HG03159 (cell line): Measurements from ENCODE around the gene ANO6.
A peak's percentile ranks its signal among the peaks of the same experiment; 100 is the strongest.

Experiments
- ATAC-seq: cut with Tn5 transposase; IDR thresholded peaks from one replicate; pipeline ENCODE4 v1.9.1; 2021; ENCODE audit warnings: mild to moderate bottlenecking, moderate library complexity; ENCODE audit not compliant: unreplicated experiment

ANO6 gene

GRCh38 chr12:45342171-45342570 lies 126.3 kb downstream of the ANO6 start:
- no peak for ATAC-seq

- no peak for ATAC-seq
Observed at GRCh38 chr12:45342848-45343247, 127.0 kb downstream of the ANO6 start.

GRCh38 chr12:45343269-45344051 lies 127.6 kb downstream of the ANO6 start:
- no peak for ATAC-seq

DNA sequence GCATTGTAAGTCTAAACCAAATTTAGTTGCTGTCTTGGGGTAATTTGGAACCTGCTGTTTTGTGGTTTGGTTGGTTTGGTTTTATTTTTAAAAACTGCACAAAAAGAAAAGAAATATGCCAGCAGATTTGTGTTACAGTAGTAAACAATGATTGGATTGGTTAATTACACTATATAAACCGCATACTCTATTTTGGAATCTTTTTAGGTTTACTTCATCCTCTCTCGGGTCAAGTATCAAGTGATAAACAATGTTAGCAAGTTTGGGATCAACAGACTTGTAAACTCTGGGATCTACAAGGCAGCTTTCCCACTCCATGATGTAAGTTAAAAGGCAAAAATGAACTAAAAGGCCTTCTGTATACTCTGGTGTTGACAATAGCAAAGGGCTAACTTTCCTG lies 132.4 kb downstream of the ANO6 start:
- ATAC-seq, result no peak

DNA sequence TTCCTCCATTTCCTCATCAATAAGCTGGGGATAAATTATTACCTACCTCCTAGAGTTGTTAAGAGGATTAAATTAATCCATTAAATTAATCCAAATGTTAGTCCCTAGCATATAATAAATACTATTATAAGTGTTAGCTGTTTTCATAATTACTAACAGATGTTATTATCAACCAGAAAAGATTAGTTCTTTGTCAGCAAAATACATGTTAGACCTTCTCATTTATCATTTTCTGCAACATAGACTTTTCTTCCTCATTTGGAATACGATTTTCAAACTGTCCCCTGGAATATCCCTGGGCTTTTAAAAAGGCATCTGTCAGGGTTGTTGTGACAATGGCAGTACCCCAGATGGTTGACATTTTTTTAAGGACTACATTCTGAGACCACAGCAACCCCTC lies 133.1 kb downstream of the ANO6 start:
- no peak for ATAC-seq

GRCh38 chr12:45349916-45350315 lies 134.0 kb downstream of the ANO6 start:
- no peak for ATAC-seq

DNA sequence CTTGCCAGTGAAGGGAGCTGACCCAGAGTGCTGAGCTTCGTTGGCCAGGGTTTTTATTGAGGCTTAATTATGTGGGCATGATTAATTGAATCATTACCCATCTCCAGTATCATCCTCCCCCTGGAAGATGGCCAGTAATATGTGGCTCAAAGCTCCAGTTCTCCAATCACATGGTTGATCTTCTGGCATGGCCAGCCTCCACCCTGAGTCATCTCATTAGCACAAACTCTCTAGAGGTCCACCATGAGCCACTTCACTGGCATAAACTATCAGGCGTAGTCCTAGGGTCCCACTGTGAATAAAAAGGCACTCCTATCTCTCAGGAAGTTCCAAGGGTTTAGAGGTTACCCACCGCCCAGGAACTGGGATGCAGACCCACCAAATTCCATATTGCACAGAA lies 135.0 kb downstream of the ANO6 start:
- no peak for ATAC-seq

- no peak for ATAC-seq
Observed at GRCh38 chr12:45351921-45352670, 136.2 kb downstream of the ANO6 start.

DNA sequence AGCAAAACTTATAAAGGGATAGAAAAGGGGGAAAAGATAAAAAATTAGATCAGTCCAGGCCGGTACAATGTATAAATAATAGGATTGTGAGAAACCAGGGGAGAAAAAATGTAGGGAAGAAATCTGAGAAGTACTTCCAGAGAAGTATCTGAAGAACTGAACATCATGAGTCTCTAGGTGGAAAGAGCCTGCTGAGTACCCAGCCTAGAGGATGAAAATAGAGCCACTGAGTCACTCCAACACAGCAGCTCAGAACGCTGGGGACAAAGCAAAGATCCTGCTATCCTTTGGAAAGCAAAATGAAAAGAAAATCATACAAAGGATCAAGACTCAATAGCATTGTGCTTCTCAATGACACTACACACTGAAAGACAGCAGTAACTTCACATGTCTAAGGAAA lies 138.0 kb downstream of the ANO6 start:
- no peak for ATAC-seq

GRCh38 chr12:45354399-45354798 lies 138.5 kb downstream of the ANO6 start:
- ATAC-seq, result peak; percentile 98

DNA sequence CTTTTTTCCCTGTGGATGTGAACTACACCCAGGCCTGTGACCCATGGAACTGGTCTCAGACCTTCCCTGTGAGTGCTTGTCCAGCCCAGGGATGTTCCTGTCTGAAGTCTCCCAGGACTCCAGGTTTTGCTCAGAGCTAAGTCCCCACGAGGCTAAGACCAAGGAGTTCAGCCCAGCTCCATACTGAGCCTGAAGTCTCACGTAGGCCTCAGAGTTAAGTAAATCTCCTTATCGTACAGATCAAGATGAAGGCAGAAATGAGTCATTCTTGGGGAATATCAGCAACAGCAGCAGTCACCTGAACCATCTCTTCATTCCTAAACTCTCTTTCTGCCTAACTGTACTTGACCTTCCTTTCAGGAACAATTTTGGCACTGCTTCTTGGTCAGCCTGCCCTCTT lies 139.8 kb downstream of the ANO6 start:
- no peak for ATAC-seq

GRCh38 chr12:45356822-45357538 lies 141.1 kb downstream of the ANO6 start:
- ATAC-seq, result no peak

- no peak for ATAC-seq
Observed at GRCh38 chr12:45357539-45358417, 141.9 kb downstream of the ANO6 start.

- ATAC-seq, result no peak
Observed at GRCh38 chr12:45362291-45362690, 146.4 kb downstream of the ANO6 start.

DNA sequence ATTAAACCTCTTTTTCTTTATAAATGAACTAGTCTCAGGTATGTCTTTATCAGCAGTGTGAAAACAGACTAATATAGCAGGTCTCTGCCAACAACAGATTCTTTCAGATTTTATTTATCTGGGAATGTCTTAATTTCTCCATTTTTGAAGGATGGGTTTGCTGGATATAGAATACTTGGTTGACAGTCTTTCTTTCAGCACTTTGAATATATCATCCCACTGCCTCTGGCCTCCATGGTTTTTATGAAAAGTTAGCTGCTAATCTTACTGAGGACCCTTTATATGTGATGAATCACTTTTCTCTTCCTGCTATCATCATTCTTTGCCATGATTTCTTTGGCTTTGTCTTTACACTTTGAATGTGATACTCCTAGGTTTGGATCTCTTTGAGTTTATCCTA lies 148.0 kb downstream of the ANO6 start:
- no peak for ATAC-seq

- ATAC-seq, result no peak
Observed at GRCh38 chr12:45368841-45369489, 153.1 kb downstream of the ANO6 start.

GRCh38 chr12:45377815-45378214 lies 161.9 kb downstream of the ANO6 start:
- ATAC-seq, result no peak

- no peak for ATAC-seq
Observed at GRCh38 chr12:45379261-45379660, 163.4 kb downstream of the ANO6 start.

DNA sequence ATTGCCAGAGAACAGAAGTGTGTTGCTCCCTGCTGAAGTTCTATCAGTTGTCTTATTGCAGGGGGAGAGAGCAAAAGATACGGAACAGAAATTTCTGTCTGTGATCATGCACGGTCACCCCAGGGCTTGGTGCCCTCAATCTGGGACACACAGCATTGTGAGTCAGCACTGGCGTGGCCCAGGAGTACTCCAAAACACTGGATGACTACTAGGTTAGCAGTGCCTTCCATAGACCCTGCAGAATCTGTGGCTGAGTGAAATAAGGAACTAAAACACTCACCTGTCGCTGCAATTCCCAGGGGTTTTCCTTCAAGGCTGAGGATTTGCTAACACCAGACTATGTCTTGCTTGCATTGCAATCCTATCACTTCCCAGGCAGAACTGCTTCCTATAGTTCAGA lies 165.5 kb downstream of the ANO6 start:
- no peak for ATAC-seq

DNA sequence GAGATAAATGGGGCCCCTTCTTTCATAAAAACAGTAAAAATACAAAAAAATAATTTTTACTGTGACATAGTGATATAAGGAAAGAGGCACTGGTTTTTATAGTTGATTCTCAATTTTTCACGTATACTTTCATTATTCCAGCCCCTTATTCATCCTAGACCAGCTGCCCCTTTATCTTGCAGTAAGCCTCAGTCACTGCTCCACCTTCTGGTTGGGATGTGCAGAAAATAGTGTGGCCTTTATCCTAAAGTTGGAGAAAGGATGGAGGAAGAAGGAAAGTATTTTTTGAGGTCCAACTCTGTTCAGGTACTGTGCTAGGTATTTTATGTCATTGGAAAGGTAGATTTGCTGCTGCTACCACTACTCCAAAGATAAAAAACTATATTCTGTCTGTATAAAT lies 172.7 kb downstream of the ANO6 start:
- no peak for ATAC-seq
